ENCODE data around the gene CD300LB. TPM values are rescaled to one million over a fixed set of nuclear protein-coding genes. Genes with fewer than 3 reads are reported as not detected.

The CD300LB gene
- total RNA-seq, 1 experiment from 2014 or later, result not detected

DNA sequence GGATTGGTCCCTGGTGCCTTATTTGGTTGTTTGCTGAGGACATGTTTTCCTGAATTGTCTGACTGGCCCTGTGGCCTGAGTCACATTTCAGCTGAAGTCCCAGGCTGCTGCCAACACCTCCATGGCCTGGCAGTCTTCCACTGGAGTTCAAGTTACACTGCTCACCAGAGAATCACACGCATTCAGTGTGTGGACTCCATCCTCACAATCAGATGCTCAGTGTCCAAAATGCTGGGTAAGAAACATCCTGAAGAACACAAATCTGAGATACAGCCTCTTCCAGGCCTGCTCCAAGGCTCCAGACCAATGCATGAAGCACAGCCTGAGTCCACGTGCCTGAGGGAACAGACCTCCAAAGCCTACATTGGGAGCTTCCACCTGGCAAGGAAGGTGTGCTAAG is 19.2 kb downstream of the CD300LB start:
- H3K4me2 ChIP-seq (ENCODE audit: insufficient read depth, insufficient read length, low read length), result no peak overlapping the region
- H3K4ac ChIP-seq (ENCODE audit: low read depth, low read length), result no peak overlapping the region
- no peak overlapping the region for H3K27ac Mint-ChIP-seq
- no peak overlapping the region for H3K14ac ChIP-seq (ENCODE audit: insufficient read depth, low read length)
- no peak overlapping the region for H3K23ac ChIP-seq (ENCODE audit: insufficient read length, low read depth, low read length)
- no peak for TF ChIP-seq CTCF (conservative IDR thresholded peaks at IDR 0.05)
- H2BK12ac ChIP-seq (ENCODE audit: insufficient read length, low read depth, low read length), result no peak overlapping the region
- no peak overlapping the region for H4K5ac ChIP-seq (ENCODE audit: insufficient read length, low read depth, low read length)
- no peak overlapping the region for H3K27ac ChIP-seq (ENCODE audit: insufficient read length, low read depth, low read length)
- no peaks in the 10 kb centered on the region for H3K4me1 ChIP-seq (ENCODE audit: insufficient read depth, low read length)
- H3T11ph ChIP-seq (ENCODE audit: low read length), result no peak overlapping the region
- peaks cover 8% of the 10 kb centered on the region for H3K9me3 ChIP-seq (ENCODE audit: control insufficient read depth, low read depth, low read length)
- no peak overlapping the region for H2BK20ac ChIP-seq (ENCODE audit: low read depth, low read length, poor library complexity, severe bottlenecking)
- peaks cover 15 to 17% of the 10 kb centered on the region in 2 experiments for H3K9me3 Mint-ChIP-seq
- H3K4me3 Mint-ChIP-seq, result no peak overlapping the region
- no peak for DNase-seq
- H3K9ac ChIP-seq (ENCODE audit: extremely low read depth, insufficient read length, low read length), result no peak overlapping the region
- no peaks in the 10 kb centered on the region for H3K79me2 ChIP-seq (ENCODE audit: insufficient read depth, low read length)
- no peak overlapping the region for H2BK15ac ChIP-seq (ENCODE audit: low read depth, low read length)
- H3K4me1 Mint-ChIP-seq, result no peaks in the 10 kb centered on the region
- H3K23me2 ChIP-seq (ENCODE audit: insufficient read length, low read depth, low read length, poor library complexity, severe bottlenecking), result no peaks in the 10 kb centered on the region
- no peaks in the 10 kb centered on the region for H4K20me1 ChIP-seq (ENCODE audit: control insufficient read depth, insufficient read depth, insufficient read length)
- peaks cover 53% of the 10 kb centered on the region for H3K27me3 Mint-ChIP-seq (ENCODE audit: low read depth)
- no peak overlapping the region for H4K91ac ChIP-seq (ENCODE audit: insufficient read length, low read depth, low read length)
- no peaks in the 10 kb centered on the region for H3K79me1 ChIP-seq (ENCODE audit: insufficient read depth, low read depth, low read length, poor library complexity, severe bottlenecking)
- no peak overlapping the region for H2BK5ac ChIP-seq (ENCODE audit: insufficient read length, low read length)
- no peak overlapping the region for H3K56ac ChIP-seq (ENCODE audit: insufficient read length, low read depth, low read length)
- H2BK120ac ChIP-seq (ENCODE audit: low read depth, low read length, poor library complexity, severe bottlenecking), result no peak overlapping the region
- H4K8ac ChIP-seq (replicated peaks; ENCODE audit: insufficient read length, low read depth, low read length), result no peak overlapping the region
- no CpG with 5 or more reads among the region's 2 CpGs for WGBS (ENCODE audit: extremely low coverage, insufficient read length, low lambda C conversion rate)
- peaks cover 11 to 12% (median 12%) of the 10 kb centered on the region in 3 experiments for H3K36me3 Mint-ChIP-seq (ENCODE audit: insufficient read depth in 1 of 3, low read depth in 3 of 3)
- H3K18ac ChIP-seq (ENCODE audit: insufficient read length, low read depth, low read length), result no peak overlapping the region
- H2AK5ac ChIP-seq (ENCODE audit: insufficient read length, low read length), result no peak overlapping the region
- H2AFZ ChIP-seq (ENCODE audit: low read length), result no peak overlapping the region
- H3K27me3 ChIP-seq (ENCODE audit: insufficient read depth, low read length), result 0 out of 2 replicates have a peak, but pooled peaks cover 1% of the 10 kb centered on the region
